ENCODE results near the gene BOD1. TPM values are rescaled to one million over a fixed set of nuclear protein-coding genes. Genes with fewer than 3 reads are reported as not detected.

The BOD1 gene
- total RNA-seq, 1 donor from 2014 or later: 144 TPM

DNA sequence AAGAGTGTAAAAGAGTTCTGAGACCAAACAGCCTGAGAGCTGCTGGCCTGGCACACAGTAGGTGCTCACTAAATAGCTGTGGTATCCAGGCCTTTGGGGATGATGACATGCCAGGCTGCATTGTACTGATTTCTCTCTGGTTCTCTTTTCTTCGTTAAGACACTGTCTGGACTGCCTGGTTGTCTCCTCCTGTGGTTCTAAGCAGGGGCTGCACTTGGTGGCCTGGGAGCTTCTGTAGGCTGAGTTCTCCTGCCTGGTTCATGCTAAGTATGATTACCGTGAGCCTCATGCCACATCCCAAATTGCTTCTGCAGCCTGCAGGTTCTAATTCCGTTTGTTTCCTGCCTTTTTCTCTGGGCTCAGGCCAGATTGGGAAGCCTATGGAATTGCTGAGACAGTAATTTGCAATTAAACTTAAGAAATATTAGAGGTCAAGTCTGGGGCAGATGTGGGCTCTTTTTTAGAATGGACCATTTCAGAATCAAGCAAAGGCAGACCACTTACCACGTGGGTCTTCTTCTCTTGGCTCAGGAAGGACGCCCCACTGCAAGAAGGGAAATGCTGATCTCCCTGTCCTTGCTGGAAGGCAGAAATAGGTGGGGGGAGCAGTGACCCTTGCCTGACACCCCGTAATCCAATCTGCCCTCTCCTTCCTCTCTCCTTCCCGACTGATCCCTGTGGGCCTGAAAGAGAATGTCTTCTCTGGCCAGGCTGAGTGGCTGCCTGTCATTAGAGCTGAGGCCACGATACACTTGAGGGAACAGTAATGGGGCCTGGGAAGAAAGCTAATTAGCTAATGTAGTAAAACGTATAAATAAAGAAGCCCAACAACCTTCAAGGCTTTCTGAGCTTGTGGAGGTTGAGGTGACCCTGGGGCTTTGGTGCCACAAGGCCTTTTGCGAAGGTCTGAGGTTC is 21.9 kb upstream of the BOD1 start:
- H2AFZ ChIP-seq (replicated peaks): no peak overlapping the region
- H3K27me3 Mint-ChIP-seq (ENCODE audit: insufficient read depth, low read depth): peaks cover 15% of the 10 kb centered on the region
- H3K36me3 ChIP-seq: no peaks in the 10 kb centered on the region
- no peak overlapping the region for H3K27ac Mint-ChIP-seq
- TF ChIP-seq, protein P1, sequence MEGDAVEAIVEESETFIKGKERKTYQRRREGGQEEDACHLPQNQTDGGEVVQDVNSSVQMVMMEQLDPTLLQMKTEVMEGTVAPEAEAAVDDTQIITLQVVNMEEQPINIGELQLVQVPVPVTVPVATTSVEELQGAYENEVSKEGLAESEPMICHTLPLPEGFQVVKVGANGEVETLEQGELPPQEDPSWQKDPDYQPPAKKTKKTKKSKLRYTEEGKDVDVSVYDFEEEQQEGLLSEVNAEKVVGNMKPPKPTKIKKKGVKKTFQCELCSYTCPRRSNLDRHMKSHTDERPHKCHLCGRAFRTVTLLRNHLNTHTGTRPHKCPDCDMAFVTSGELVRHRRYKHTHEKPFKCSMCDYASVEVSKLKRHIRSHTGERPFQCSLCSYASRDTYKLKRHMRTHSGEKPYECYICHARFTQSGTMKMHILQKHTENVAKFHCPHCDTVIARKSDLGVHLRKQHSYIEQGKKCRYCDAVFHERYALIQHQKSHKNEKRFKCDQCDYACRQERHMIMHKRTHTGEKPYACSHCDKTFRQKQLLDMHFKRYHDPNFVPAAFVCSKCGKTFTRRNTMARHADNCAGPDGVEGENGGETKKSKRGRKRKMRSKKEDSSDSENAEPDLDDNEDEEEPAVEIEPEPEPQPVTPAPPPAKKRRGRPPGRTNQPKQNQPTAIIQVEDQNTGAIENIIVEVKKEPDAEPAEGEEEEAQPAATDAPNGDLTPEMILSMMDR (IDR thresholded peaks at IDR 0.05): no peak
- TF ChIP-seq EZH2 (IDR thresholded peaks at IDR 0.05) (no peak), EZH2phosphoT487 (IDR thresholded peaks at IDR 0.05) (no peak)
- no peak for DNase-seq (ENCODE audit: low spot score)
- no peaks in the 10 kb centered on the region for H4K20me1 ChIP-seq (ENCODE audit: low read depth)
- no peaks in the 10 kb centered on the region for H3F3A ChIP-seq (ENCODE audit: low read depth)
- H3K36me3 Mint-ChIP-seq: no peaks in the 10 kb centered on the region
- no peak overlapping the region for H3K4me3 Mint-ChIP-seq
- no peak overlapping the region for H3K27ac ChIP-seq
- no peaks in the 10 kb centered on the region for H3K9me3 Mint-ChIP-seq
- peaks cover 4% of the 10 kb centered on the region for H3K4me1 ChIP-seq
- no peak overlapping the region for H3K4me3 ChIP-seq
- H3K9me3 ChIP-seq (ENCODE audit: low read depth): no peaks in the 10 kb centered on the region
- H3K27me3 ChIP-seq: no peaks in the 10 kb centered on the region
- peaks cover 27% of the 10 kb centered on the region for H3K4me1 Mint-ChIP-seq
- H3K9ac ChIP-seq: no peak overlapping the region
- H3K79me2 ChIP-seq (ENCODE audit: low read depth): no peaks in the 10 kb centered on the region
- H3K4me2 ChIP-seq: no peak overlapping the region

DNA sequence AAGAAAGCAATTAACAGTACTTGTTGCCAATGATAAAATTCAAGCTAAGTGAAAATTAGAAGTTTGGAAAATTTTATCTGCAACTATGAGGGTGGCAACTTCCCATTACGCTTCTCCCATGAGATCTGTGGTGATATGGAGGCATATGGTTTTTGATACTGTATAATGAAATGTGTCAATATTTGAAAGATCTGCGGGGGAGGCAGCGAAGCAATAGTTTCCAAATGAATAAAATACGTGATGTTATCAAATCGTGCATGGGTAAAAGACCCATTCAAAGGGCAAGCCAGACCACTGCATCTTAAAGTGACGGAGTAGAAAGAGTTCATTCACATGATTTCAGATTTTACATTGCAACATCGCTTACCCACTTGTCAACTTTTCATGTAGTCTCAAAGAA is 20.9 kb upstream of the BOD1 start:
- Histone ChIP-seq H2AFZ (replicated peaks) (no peak overlapping the region), H3K27me3 (no peaks in the 10 kb centered on the region), H3K9ac (no peak overlapping the region), H3K79me2 (ENCODE audit: low read depth) (no peaks in the 10 kb centered on the region), H3K9me3 (ENCODE audit: low read depth) (no peaks in the 10 kb centered on the region), H3K4me3 (no peak overlapping the region), H3F3A (ENCODE audit: low read depth) (no peaks in the 10 kb centered on the region), H3K36me3 (no peaks in the 10 kb centered on the region), H3K4me1 (peaks cover 4% of the 10 kb centered on the region), H4K20me1 (ENCODE audit: low read depth) (no peaks in the 10 kb centered on the region), H3K27ac (no peak overlapping the region), H3K4me2 (no peak overlapping the region)
- no peak for DNase-seq (ENCODE audit: low spot score)
- H3K27me3 Mint-ChIP-seq (ENCODE audit: insufficient read depth, low read depth): peaks cover 15% of the 10 kb centered on the region
- peaks cover 21% of the 10 kb centered on the region for H3K4me1 Mint-ChIP-seq
- H3K9me3 Mint-ChIP-seq: no peaks in the 10 kb centered on the region
- no peak for TF ChIP-seq EZH2 (IDR thresholded peaks at IDR 0.05)
- no peak for TF ChIP-seq EZH2phosphoT487 (IDR thresholded peaks at IDR 0.05)
- TF ChIP-seq, protein P1 (IDR thresholded peaks at IDR 0.05): no peak
- H3K27ac Mint-ChIP-seq: no peak overlapping the region
- H3K36me3 Mint-ChIP-seq: no peaks in the 10 kb centered on the region
- H3K4me3 Mint-ChIP-seq: no peak overlapping the region

DNA sequence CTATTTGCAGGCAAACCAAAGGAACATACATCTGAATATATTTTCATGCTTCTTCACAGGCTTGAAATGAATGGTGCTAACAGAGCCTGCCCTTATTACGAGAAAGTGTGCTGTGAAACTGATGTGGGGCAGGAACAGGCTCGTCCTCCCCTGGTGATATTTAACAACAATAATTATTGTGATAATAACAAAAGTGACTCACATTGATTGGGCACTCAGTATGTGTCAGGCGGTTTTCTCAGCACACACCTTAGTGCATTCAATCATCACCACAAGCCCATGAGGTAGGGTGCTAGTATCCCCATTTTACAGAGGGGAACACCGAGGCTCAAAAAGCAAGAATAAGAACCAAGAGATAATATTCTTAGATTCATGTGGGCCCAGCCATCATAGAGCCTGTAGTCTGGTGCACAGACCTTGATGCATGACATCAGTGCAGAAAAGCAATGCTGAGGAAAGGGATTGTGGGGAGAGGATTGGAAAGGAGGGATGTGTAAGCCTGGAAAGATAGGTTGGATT is 18.1 kb upstream of the BOD1 start:
- H3K9me3 ChIP-seq (ENCODE audit: low read depth): no peaks in the 10 kb centered on the region
- no peak overlapping the region for H3K27ac Mint-ChIP-seq
- H3K4me3 Mint-ChIP-seq: no peak overlapping the region
- no peaks in the 10 kb centered on the region for H3F3A ChIP-seq (ENCODE audit: low read depth)
- no peaks in the 10 kb centered on the region for H3K79me2 ChIP-seq (ENCODE audit: low read depth)
- no peaks in the 10 kb centered on the region for H3K27me3 ChIP-seq
- H3K27me3 Mint-ChIP-seq (ENCODE audit: insufficient read depth, low read depth): peaks cover 12% of the 10 kb centered on the region
- H3K9me3 Mint-ChIP-seq: no peaks in the 10 kb centered on the region
- TF ChIP-seq EZH2phosphoT487 (IDR thresholded peaks at IDR 0.05) (no peak), EZH2 (IDR thresholded peaks at IDR 0.05) (no peak)
- TF ChIP-seq, protein P1 (IDR thresholded peaks at IDR 0.05): no peak
- H3K27ac ChIP-seq: no peak overlapping the region
- H3K9ac ChIP-seq: no peak overlapping the region
- no peak for DNase-seq (ENCODE audit: low spot score)
- no peak overlapping the region for H3K4me2 ChIP-seq
- no peaks in the 10 kb centered on the region for H3K36me3 ChIP-seq
- no peak overlapping the region for H2AFZ ChIP-seq (replicated peaks)
- H3K4me1 ChIP-seq: no peaks in the 10 kb centered on the region
- no peak overlapping the region for H3K4me3 ChIP-seq
- no peaks in the 10 kb centered on the region for H3K36me3 Mint-ChIP-seq
- peaks cover 13% of the 10 kb centered on the region for H3K4me1 Mint-ChIP-seq
- H4K20me1 ChIP-seq (ENCODE audit: low read depth): no peaks in the 10 kb centered on the region

Measured in neural progenitor cell (in vitro differentiated cells).